ENCODE data around the gene MAN2B1.
"Not testable (repeated sequence)": the region's sequence is repeated elsewhere in the genome, so short reads cannot be mapped to it uniquely, and the experiment has no call there.

Gene MAN2B1

DNA sequence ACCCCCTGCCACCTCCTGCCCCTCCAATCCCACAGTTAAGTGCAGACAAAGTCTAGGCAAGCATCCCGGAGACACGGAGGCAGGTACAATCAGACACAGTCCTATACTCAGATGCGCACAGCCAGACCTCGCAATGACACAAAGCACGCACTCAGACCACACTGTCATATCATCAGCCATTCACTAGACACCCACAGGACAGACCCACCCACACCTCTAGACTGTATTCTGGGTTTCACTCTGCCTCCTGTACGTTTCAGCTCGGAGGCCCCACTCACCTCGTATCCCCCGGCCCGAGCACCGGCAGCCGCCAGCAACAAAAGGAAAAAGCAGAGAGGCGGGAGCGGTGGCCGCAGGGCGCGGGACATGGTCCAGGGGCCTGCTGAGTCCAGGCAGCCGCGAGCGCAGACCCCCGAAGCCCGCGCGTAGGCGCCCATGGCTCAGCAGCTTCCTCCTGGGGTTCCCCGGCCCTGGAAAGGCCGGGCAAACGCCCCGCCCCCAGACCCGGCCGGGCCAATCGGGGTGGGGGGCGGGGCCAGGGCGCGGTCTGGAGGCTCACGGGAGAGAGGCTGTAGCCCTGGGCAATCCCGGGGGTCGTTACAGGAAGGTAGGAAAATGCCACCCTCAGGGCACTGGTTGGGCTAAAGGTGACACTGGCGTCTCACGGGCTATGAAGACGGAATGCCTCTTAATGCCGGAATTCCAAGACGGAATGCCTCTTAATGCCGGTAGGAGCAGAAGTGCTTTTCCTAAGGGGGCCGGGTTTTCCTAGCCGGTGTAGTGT, at the start of gene MAN2B1, which contains the start of gene WDR83:
MAN2B1 (minus strand) TSS at position 478 of the 784 bp plus-strand sequence; CDS start at position 437, 41 bp downstream.
WDR83 (plus strand) TSS at position 543 of the 784 bp plus-strand sequence. CDS start 2,984 bp downstream, outside the sequence.
- peak; percentile 53 to 56 for DNase-seq (ENCODE audit: low read depth in 2 of 2)

DNA sequence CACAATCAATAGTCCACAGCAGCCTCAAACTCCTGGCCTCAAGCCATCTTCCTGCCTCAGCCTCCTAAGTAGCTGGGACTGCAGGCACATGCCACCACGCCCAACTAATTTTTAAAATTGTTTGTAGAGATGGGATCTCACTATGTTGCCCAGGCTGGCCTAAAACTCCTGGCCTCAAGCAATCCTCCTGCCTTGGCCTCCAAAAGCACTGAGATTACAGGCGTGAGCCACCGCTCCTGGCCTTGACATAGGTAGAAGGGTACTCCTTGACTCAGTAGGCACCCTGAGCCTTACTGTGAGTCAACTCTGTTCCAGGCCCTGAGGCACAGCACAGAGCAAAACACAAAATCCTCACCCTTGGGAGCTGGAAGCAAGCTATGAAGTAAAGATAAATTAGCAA, 49.4 kb upstream of the MAN2B1 start:
- DNase-seq (ENCODE audit: low read depth in 2 of 2) = no peak

GRCh38 chr19:12715102-12715501, 48.6 kb upstream of the MAN2B1 start:
- no peak for DNase-seq (ENCODE audit: low read depth in 2 of 2)

- not testable (repeated sequence) for DNase-seq (ENCODE audit: low read depth in 2 of 2)
These were observed 46.8 kb upstream of the MAN2B1 start for GRCh38 chr19:12713304-12713703.

DNA sequence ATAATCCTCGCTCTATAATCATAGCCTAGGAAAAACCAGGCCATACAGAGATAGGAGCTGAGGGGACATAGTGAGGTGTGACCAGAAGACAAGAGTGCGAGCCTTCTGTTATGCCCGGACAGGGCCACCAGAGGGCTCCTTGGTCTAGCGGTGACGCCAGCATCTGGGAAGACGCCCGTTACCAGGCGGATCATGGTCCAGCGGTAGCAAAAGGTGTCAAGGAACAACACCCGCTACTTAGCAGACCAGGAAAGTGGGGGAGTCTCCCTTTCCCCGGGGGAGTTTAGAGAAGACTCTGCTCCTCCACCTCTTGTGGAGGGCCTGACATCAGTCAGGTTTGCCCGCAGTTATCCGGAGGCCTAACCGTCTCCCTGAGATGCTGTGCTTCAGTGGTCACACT, 45.5 kb upstream of the MAN2B1 start:
- DNase-seq (ENCODE audit: low read depth in 2 of 2) = not testable (repeated sequence)

DNA sequence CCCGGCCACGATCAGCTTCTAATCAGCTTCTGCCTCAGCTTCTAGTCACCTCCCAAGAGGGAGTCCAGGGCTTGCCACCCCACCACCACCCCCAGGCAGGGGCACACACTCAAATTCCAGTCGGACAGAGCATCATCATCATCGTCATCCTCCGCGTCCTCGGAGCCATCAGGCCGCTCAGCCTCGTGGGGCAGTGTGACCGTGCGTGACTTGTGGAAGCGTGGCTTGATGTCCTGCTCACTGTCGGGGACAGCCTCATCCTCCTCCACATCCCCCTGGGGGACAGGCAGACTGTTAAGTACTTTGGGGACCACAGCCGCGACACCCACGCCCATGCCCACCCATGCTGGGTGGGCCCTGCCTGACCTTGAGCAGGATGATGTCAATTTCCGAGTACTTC, 44.6 kb upstream of the MAN2B1 start:
- DNase-seq (ENCODE audit: low read depth in 2 of 2) = no peak

- no peak for DNase-seq (ENCODE audit: low read depth in 2 of 2)
These were observed 42.1 kb upstream of the MAN2B1 start for GRCh38 chr19:12708641-12709040.

GRCh38 chr19:12706332-12706718, 39.8 kb upstream of the MAN2B1 start:
- DNase-seq (ENCODE audit: low read depth in 2 of 2) = no peak

DNA sequence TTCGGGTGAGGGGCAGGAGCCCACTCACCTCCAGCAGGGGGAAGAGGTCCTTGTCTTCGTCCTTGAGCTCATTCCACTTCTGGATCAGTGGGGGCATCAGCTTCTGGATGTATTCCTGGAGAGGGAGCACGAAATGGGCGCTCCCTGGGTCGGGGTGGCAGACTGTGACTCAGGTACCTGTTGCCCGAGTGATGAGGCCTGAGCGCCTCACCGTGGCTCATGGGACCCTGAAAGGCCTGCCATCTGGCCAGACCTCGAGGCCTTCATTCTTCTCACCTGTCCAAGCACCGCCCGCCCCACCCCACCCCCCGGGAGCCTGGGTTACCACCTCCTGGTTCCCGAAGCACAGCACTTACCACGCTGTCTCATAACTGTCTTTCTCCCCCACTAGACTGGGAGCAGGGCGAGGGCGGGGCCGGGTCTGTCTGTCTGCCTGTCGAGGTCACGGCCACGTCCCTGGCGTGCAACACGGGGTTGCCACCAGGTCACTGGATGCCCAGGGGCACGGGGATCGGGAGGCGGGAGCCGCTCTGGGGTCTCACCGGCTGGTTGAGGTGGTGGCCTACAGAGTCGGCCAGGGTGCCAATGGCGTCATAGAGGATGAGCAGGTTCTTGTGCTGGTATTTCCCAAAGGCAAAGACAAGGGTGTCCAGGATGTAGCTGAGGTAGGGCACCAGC, 39.3 kb upstream of the MAN2B1 start:
- DNase-seq (ENCODE audit: low read depth in 2 of 2) = no peak

DNA sequence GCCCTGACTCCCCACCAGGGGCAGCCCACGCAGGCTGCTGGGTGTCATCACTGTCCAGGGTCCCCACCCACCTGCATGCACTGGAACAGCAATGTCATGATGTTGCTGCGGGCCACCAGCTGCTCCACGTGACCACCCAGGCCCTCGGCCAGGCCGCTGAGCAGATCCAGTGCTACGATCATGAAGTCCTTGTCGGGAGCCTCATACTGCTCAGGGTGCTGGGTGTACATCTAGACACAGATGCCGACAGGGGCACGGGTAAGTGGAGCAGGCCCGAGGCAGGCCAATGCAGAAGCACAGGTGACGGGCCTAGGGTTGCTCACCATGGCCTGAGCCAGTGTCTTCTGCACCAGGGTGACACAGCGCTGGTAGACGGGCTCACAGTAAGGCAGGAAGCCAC, 38.6 kb upstream of the MAN2B1 start:
- no peak for DNase-seq (ENCODE audit: low read depth in 2 of 2)

DNA sequence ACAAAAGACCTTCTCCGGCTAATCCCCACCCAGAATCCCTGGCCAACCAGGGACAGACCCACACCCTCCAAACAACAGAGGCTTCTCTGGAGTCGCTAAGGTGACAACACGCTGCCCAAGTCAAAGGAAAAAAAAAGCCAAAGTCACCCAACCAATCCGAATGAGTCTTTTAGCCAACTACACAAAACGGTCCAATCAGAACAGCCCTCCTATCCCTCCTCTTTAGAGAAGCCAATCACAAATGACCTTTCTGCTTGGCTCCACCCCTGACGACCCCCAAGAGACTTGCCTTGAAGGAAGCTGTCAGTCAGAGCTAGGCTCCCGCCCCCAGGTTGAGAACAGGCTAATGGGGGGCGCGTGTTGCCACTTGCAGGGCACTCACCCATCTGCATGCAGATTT, 36.5 kb upstream of the MAN2B1 start:
- no peak for DNase-seq (ENCODE audit: low read depth in 2 of 2)

DNA sequence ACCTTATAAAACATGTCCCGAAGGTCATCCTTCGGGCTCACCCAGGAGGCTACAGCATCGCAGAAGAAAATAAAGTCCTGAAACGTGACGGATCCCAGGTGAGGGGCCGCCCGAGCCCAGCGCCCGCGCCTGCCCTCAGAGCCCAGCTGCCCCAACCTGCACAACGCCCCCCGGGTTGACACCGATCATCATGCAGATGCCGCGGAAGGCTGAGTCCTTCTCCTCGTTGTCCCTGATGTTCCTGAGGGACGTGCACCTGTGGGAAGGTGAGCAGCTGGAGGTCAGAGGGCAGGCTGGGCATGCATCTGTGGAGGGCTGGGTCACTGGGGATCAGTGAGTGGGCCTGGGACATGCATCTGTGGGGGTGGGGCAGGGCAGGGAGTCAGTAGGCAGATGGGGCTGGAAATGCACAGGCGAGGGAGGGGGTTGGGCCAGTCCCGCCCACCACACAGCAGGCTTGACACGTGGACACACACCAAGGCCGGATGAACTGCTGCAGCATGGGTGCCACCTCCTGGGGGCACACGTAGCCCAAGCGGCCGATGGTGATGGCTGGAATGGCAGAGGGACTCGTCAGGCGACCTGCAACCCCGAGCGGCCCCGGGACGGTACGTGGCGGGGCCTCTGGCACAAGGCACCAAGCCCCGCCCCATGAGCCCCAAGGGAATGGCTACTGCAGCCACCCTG, 35.2 kb upstream of the MAN2B1 start:
- no peak for DNase-seq (ENCODE audit: low read depth in 2 of 2)

DNA sequence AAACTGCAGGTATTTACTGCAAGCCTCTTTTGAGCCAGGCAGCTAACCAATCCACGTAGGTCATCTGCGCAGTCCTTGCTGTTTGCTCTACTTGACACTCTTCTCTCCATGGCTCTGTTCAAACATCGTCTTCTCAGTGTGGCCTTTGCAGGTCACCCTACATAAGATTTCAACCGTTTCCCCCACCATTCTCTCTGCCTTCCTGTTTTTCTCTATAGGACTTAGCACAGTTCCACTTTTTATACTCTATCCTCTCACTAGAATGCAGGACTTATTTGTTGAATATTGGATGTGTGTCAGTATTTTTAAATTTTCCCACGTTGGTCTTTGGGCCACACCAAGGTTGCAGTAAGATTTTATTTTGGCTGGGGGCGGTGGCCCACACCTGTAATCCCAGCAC, 31.6 kb upstream of the MAN2B1 start:
- DNase-seq (ENCODE audit: low read depth in 2 of 2) = no peak

- DNase-seq (ENCODE audit: low read depth in 2 of 2) = not testable (repeated sequence)
These were observed 30.9 kb upstream of the MAN2B1 start for GRCh38 chr19:12697425-12697824.

- peak; percentile 95 to 99 for DNase-seq (ENCODE audit: low read depth in 2 of 2)
These were observed 30.1 kb upstream of the MAN2B1 start, which contains the start of gene FBXW9 for GRCh38 chr19:12696366-12697335. Gene FBXW9, minus strand, starts transcription at chr19:12696631. Its CDS starts 50 bp downstream, at chr19:12696581.

DNA sequence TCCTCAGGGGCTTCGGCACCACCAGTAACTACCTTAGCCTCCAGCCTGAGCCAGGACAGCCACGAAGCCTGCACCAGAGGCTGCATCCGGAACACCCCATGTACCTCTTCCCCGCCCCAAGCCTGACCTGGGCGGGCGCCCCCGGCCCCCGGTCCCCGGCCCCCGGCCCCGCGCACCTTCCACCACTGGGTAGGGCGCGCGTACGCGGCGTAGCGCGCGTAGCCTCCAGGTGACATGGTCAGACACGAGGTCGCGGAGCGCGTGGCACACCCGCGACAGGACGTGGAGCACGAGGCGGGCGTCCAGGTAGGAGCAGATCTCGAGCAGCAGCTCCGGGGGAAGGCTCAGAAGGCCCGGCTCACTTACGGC, 29.4 kb upstream of the MAN2B1 start:
- DNase-seq (ENCODE audit: low read depth in 2 of 2) = no peak

DNA sequence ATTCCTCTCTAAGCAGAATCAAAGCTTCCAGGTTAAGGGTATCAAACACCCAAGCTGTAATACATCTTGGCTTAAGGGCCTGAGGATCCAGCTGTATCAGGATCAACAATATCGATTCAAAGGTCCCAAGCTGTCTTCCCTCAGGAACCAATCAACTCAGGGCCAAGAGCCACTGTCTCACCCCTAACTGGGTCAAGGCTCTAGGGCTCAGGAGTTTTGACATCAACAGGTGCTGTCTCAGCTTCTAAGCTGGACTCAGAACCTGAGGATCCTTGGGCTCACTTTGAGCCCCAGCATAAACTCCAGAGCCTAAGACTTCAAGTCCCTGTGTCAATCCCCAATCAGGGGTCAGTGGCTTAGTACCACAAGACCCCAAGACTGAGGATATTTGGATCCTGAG, 29.0 kb upstream of the MAN2B1 start:
- DNase-seq (ENCODE audit: low read depth in 2 of 2) = no peak

- DNase-seq (ENCODE audit: low read depth in 2 of 2) = no peak
These were observed 28.6 kb upstream of the MAN2B1 start for GRCh38 chr19:12695096-12695495.

GRCh38 chr19:12694641-12695040, 28.1 kb upstream of the MAN2B1 start:
- no peak for DNase-seq (ENCODE audit: low read depth in 2 of 2)

GRCh38 chr19:12692960-12693359, 26.4 kb upstream of the MAN2B1 start:
- no peak for DNase-seq (ENCODE audit: low read depth in 2 of 2)

DNA sequence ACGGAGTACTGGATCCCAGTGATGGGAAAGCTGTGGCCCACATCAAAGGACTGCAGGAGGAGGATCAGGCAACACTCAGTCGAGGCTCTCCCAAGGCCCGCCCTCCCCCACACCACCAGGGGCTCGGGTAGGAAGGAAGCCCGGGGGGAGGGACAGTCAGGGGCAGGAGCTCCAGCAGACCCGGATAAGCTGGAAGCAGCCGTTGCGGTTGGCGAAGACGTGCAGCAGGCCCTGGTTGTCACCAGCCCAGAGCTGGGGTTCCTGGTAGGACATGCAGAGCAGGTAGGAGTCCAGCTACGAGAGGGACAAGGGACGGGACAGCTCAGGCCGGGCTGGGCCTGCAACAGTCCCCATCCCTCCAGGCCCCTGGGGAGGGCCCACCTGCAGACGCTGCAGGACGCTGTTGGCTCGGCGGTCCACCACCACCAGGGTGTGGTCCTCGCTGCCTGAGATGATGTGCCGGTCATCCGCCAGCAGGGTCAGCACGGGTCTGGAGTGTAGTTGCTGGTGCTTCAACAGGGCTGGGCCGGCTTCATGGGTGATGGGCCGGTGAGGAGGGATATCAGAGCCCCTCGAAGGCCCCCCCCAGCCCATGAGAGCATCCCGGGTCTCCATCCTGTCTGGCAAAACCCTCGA, 23.2 kb upstream of the MAN2B1 start:
- DNase-seq (ENCODE audit: low read depth in 2 of 2) = no peak
